GM18951 (cell line): ENCODE data around the gene PRR5.

Experiments used
- POLR2A ChIP-seq: IDR thresholded peaks from 4 replicates; pipeline ENCODE4 v1.6.1; 2011; ENCODE audit warnings: mild to moderate bottlenecking; ENCODE audit not compliant: insufficient read length, insufficient read depth; ENCODE audit errors: extremely low read depth
- in situ Hi-C: fragments of 300-500 bp; cut with MboI; formaldehyde crosslinking; loops from one replicate; pipeline ENCODE4 v1.12.0; 2022; ENCODE audit warnings: low sequenced_read_pairs, mixed read lengths, inconsistent platforms; ENCODE audit not compliant: unreplicated experiment

Gene PRR5

DNA sequence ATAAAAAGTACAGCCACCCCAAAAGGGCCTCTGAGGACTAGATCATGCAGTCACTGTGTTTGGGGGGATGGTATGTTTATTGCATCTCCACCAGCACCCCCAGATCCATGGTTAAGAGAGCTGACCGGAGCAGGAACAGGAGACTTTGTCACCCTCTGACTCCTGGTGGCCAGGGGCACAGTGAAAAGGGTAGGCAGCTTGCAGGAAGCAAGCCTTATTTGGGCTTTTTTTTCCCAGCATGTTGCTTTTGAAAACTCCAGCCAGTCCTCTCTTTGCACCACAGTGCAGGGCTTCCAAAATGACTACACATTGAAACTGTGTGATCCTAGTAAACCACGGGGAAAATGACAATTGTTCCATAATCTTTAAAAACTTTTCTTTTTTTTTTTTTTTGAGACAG lies 20.6 kb downstream of the PRR5 start:
- TF ChIP-seq POLR2A, result no peak
- in situ Hi-C loops, result no loop called here

DNA sequence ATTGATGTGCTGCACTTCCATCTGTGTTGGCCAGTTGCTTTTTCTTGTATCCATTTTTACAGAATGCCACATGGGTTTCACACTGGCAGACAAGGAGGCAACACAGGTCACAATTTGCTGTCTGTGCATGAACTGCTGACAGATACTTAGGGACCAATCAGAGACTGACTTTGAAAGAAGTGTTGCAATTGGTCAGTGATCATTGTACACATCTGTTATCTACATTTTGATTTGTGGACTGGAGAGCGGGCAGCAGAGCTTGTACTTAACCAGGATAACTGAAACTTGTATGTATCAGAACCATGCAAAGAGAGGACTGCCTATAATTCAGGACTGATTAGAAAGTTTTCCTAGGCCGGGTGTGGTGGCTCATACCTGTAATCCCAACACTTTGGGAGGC lies 21.8 kb downstream of the PRR5 start:
- TF ChIP-seq POLR2A, result no peak
- in situ Hi-C loops, result no loop called here

DNA sequence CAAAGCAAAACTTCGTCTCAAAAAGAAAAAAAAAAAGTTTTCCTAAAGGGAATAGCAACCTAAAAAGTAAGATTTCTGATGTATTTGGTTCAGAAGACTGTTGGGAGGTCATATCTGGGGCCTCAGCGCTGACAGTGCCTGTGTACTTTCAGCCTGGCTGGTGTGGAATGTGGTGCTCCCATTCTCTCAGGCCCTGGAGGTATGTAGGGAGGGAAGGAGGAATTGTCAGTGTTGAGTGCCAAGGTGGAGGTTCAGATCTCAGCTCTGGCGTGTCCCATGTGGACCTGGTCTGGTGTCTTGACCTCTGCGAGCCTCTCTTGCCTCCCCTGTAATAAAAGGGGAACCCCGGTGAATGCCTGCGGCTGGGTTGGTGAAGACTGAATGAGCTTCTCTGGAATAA lies 22.4 kb downstream of the PRR5 start:
- no peak for TF ChIP-seq POLR2A
- in situ Hi-C loops, result no loop called here

- no peak for TF ChIP-seq POLR2A
- in situ Hi-C loops, result no loop called here
Measured at GRCh38 chr22:44724859-44725258, 22.9 kb downstream of the PRR5 start.

DNA sequence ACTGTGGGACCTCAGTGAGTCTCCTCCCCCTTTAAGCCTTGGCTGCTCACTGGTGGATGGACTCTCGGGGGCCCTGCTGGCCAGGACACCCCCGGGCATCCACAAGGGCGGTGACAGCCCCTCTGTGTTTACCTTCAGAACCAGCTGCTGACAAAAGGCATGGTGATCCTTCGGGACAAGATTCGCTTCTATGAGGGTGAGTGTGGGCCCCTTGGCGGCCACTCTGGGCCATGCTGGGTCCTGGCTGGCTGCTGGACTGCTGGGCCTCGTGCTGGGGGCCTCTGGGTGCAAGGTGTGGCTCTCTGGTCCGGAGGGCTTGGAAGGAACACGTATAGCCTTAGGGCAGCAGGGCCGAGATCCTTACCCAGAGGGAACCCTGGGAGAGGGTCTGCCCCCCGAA lies 24.4 kb downstream of the PRR5 start:
- in situ Hi-C loops, result no loop called here
- no peak for TF ChIP-seq POLR2A

GRCh38 chr22:44727148-44727547 lies 25.1 kb downstream of the PRR5 start:
- no peak for TF ChIP-seq POLR2A
- in situ Hi-C loops, result no loop called here

- in situ Hi-C loops, result no loop called here
Measured at GRCh38 chr22:44727709-44728108, 25.7 kb downstream of the PRR5 start.

GRCh38 chr22:44728761-44729324 lies 26.8 kb downstream of the PRR5 start:
- no peak for TF ChIP-seq POLR2A
- in situ Hi-C loops, result no loop called here

More at GRCh38 chr22:44727709-44728108, 25.7 kb downstream of the PRR5 start:
- TF ChIP-seq POLR2A, result no peak

GRCh38 chr22:44729391-44730021 lies 27.5 kb downstream of the PRR5 start:
- in situ Hi-C loops, result no loop called here
- no peak for TF ChIP-seq POLR2A

- in situ Hi-C loops, result no loop called here
- TF ChIP-seq POLR2A, result no peak
Measured at GRCh38 chr22:44730022-44730393, 28.0 kb downstream of the PRR5 start.

GRCh38 chr22:44730490-44731356 lies 28.7 kb downstream of the PRR5 start:
- TF ChIP-seq POLR2A, result no peak
- in situ Hi-C loops, result no loop called here

DNA sequence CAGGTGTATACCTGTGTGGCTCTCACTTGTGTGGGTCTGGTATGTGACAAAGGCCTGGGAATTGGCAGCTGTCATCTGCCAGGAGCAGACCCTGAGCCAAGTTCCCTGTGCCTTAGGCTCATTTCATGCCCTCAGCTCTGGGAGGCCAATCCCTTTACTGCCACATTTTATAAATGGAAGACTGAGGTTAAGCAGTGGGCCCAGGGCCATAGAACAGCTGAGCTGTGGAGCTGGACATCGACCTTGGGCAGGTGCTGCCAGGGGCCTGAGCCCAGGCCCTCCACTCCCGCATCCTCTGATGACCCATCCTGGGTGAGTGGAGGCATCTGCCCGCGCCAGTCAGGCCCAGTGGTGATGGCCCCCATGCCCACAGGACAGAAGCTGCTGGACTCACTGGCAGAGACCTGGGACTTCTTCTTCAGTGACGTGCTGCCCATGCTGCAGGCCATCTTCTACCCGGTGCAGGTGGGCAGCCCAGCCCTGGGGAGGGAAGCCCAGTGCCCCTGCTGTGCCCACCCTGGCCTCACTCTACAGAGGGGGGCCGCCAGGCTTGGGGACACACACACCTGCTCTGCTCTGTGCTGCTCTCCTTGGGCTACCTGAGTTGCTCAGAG lies 29.5 kb downstream of the PRR5 start:
- TF ChIP-seq POLR2A, result no peak
- in situ Hi-C loops, result no loop called here

- in situ Hi-C loops, result no loop called here
Measured at GRCh38 chr22:44732017-44732561, 30.1 kb downstream of the PRR5 start.

More at GRCh38 chr22:44732017-44732561, 30.1 kb downstream of the PRR5 start:
- TF ChIP-seq POLR2A, result no peak
